Measurements from ENCODE around the gene S100A14. TPM values are rescaled to one million over a fixed set of nuclear protein-coding genes. Genes with fewer than 3 reads are reported as not detected.
A peak's percentile ranks its signal among the peaks of the same experiment; 100 is the strongest.

Gene S100A14
- total and polyA plus RNA-seq, 2 of the 13 experiments (the other 11 are each of a cell fraction or from before 2014, with no cell fraction given) = 1.4 to 7.7 TPM

DNA sequence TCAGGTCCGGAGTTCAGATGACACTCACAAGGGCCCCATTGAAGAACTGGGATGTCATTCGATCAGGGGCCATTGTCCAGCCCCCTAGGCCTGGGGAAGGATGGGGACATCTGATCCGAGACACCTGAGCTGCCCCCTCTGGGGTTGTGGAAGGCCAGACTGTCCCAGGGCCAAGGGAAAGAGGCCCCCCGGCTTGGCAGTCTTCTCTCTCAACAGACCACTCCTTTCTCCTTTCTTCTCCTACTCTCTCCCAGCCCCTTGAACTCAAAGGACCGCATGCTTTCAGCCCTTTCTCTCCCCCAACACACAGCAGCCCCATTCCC, 13.2 kb upstream of the S100A14 start (continued):
- TF ChIP-seq MAZ (IDR thresholded peaks at IDR 0.05; ENCODE audit: borderline replicate concordance, low read depth, low read length) (no peak), MAZ (CRISPR knock-in tag; IDR thresholded peaks at IDR 0.05; ENCODE audit: low read depth) (no peak), XBP1 (CRISPR knock-in tag; IDR thresholded peaks at IDR 0.05) (no peak), NFYC (CRISPR knock-in tag; IDR thresholded peaks at IDR 0.05) (no peak), ZNF589 (CRISPR knock-in tag; conservative IDR thresholded peaks at IDR 0.05) (0 out of 2 replicates have a peak, but pooled peaks have one; percentile 29), GLI4 (CRISPR knock-in tag; IDR thresholded peaks at IDR 0.05; ENCODE audit: borderline replicate concordance) (0 out of 2 replicates have a peak, but pooled peaks have one; percentile 40), CEBPB (IDR thresholded peaks at IDR 0.05; ENCODE audit: borderline replicate concordance, low read depth, low read length) (no peak), HDAC1 (CRISPR knock-in tag; IDR thresholded peaks at IDR 0.05) (0 out of 2 replicates have a peak, but pooled peaks have one; percentile 13), ZNF367 (CRISPR knock-in tag; IDR thresholded peaks at IDR 0.05; ENCODE audit: borderline replicate concordance) (no peak), NKX3-1 (CRISPR knock-in tag; IDR thresholded peaks at IDR 0.05) (no peak), ZNF280B (CRISPR knock-in tag; IDR thresholded peaks at IDR 0.05; ENCODE audit: borderline replicate concordance) (no peak), ZC3H13 (CRISPR knock-in tag; IDR thresholded peaks at IDR 0.05) (no peak), KLF6 (CRISPR knock-in tag; IDR thresholded peaks at IDR 0.05) (no peak), SP4 (CRISPR knock-in tag; IDR thresholded peaks at IDR 0.05) (no peak), FOXC1 (CRISPR knock-in tag; IDR thresholded peaks at IDR 0.05; ENCODE audit: borderline replicate concordance) (no peak), ZNF556 (CRISPR knock-in tag; IDR thresholded peaks at IDR 0.05; ENCODE audit: borderline replicate concordance) (no peak), SMAD3 (CRISPR knock-in tag; IDR thresholded peaks at IDR 0.05) (no peak), ZNF282 (IDR thresholded peaks at IDR 0.05; ENCODE audit: partially characterized antibody) (no peak), LCORL (IDR thresholded peaks at IDR 0.05) (no peak), LCORL (CRISPR knock-in tag; IDR thresholded peaks at IDR 0.05) (peak; percentile 40; the same call in 1 of the 2 replicates), PLSCR1 (CRISPR knock-in tag; IDR thresholded peaks at IDR 0.05; ENCODE audit: borderline replicate concordance) (no peak), KAT8 (CRISPR knock-in tag; IDR thresholded peaks at IDR 0.05) (no peak), ZNF337 (CRISPR knock-in tag; IDR thresholded peaks at IDR 0.05; ENCODE audit: borderline replicate concordance, low read depth) (peak; percentile 77; the same call in 1 of the 2 replicates)
- TF ChIP-seq, protein P1, sequence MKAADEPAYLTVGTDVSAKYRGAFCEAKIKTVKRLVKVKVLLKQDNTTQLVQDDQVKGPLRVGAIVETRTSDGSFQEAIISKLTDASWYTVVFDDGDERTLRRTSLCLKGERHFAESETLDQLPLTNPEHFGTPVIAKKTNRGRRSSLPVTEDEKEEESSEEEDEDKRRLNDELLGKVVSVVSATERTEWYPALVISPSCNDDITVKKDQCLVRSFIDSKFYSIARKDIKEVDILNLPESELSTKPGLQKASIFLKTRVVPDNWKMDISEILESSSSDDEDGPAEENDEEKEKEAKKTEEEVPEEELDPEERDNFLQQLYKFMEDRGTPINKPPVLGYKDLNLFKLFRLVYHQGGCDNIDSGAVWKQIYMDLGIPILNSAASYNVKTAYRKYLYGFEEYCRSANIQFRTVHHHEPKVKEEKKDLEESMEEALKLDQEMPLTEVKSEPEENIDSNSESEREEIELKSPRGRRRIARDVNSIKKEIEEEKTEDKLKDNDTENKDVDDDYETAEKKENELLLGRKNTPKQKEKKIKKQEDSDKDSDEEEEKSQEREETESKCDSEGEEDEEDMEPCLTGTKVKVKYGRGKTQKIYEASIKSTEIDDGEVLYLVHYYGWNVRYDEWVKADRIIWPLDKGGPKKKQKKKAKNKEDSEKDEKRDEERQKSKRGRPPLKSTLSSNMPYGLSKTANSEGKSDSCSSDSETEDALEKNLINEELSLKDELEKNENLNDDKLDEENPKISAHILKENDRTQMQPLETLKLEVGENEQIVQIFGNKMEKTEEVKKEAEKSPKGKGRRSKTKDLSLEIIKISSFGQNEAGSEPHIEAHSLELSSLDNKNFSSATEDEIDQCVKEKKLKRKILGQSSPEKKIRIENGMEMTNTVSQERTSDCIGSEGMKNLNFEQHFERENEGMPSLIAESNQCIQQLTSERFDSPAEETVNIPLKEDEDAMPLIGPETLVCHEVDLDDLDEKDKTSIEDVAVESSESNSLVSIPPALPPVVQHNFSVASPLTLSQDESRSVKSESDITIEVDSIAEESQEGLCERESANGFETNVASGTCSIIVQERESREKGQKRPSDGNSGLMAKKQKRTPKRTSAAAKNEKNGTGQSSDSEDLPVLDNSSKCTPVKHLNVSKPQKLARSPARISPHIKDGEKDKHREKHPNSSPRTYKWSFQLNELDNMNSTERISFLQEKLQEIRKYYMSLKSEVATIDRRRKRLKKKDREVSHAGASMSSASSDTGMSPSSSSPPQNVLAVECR (CRISPR knock-in tag; IDR thresholded peaks at IDR 0.05; ENCODE audit: borderline replicate concordance) = peak; percentile 54; the same call in 1 of the 2 replicates

All from HepG2 (cell line).